ENCODE measurements around the gene SLC24A4.

DNA sequence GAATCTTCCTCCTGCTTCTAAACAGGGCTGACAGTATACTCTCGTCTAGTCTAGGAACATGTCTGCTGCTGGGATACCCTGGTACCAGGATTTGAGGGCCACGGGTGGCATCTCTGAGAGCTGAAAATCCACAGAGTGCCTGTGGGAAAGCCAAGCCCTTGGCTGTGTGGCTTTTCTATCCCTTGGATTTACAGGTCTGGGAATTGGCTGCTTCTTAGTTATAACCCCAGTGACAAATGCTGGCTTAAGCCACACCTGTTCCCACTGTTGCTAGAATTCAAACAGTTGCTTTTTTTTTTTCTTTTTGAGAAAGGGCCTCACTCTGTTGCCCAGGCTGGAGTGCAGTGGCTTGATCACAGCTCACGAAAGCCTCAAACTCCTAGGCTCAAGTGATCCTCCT lies 176.3 kb downstream of the SLC24A4 start:
- no peak for TF ChIP-seq EGR1 (IDR thresholded peaks at IDR 0.05; ENCODE audit: low read depth)
- TF ChIP-seq, protein P1, sequence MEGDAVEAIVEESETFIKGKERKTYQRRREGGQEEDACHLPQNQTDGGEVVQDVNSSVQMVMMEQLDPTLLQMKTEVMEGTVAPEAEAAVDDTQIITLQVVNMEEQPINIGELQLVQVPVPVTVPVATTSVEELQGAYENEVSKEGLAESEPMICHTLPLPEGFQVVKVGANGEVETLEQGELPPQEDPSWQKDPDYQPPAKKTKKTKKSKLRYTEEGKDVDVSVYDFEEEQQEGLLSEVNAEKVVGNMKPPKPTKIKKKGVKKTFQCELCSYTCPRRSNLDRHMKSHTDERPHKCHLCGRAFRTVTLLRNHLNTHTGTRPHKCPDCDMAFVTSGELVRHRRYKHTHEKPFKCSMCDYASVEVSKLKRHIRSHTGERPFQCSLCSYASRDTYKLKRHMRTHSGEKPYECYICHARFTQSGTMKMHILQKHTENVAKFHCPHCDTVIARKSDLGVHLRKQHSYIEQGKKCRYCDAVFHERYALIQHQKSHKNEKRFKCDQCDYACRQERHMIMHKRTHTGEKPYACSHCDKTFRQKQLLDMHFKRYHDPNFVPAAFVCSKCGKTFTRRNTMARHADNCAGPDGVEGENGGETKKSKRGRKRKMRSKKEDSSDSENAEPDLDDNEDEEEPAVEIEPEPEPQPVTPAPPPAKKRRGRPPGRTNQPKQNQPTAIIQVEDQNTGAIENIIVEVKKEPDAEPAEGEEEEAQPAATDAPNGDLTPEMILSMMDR (IDR thresholded peaks at IDR 0.05 in 2 of 3, conservative IDR thresholded peaks at IDR 0.05 in 1 of 3; ENCODE audit: borderline replicate concordance in 1 of 3, insufficient read depth in 1 of 3, low read depth in 2 of 3, low read length in 2 of 3): no peak
